CD4-positive, alpha-beta T cell treated with Interferon gamma for 1 hour (primary cell): ENCODE data around the gene MYO9A.

ENCODE experiments used
- DNase-seq: peaks from one replicate; pipeline ENCODE4 v3.0.0-alpha.2; 2020

MYO9A gene

GRCh38 chr15:71779073-71779797 is 338.7 kb downstream of the MYO9A start:
- DNase-seq = no peak

- no peak for DNase-seq
Measured at GRCh38 chr15:71777216-71777943, 340.6 kb downstream of the MYO9A start.

GRCh38 chr15:71776304-71776703 is 341.6 kb downstream of the MYO9A start:
- no peak for DNase-seq

- DNase-seq = no peak
Measured at GRCh38 chr15:71775856-71776255, 342.1 kb downstream of the MYO9A start.

- no peak for DNase-seq
Measured at GRCh38 chr15:71773206-71773859, 344.6 kb downstream of the MYO9A start.
